BE2C (cell line): ENCODE data around the gene CAMTA1.
A peak's percentile ranks its signal among the peaks of the same experiment; 100 is the strongest.

ENCODE experiments used
- DNase-seq: peaks from one replicate; pipeline ENCODE4 v3.0.0-alpha.2; 2020
- H3K27me3 ChIP-seq: fragments of 250-450 bp; sonication (Bioruptor Pico); 2 replicates; pipeline ENCODE4 v1.5.1; 2020; ENCODE audit warnings: mild to moderate bottlenecking
- H3K36me3 ChIP-seq: fragments of 250-450 bp; sonication (Bioruptor Pico); 2 replicates; pipeline ENCODE4 v1.5.1; 2020; ENCODE audit warnings: mild to moderate bottlenecking
- H3K4me1 ChIP-seq: fragments of 250-450 bp; sonication (Bioruptor Pico); 2 replicates; pipeline ENCODE4 v1.5.1; 2020
- H3K4me3 ChIP-seq: 2 replicates; pipeline ENCODE4 v1.5.1; 2011; ENCODE audit warnings: low read depth, low read length
- H3K9me3 ChIP-seq: fragments of 250-450 bp; sonication (Bioruptor Pico); 2 replicates; pipeline ENCODE4 v1.5.1; 2020
- CTCF ChIP-seq: IDR thresholded peaks from 2 replicates; pipeline ENCODE4 v1.5.1; 2012; ENCODE audit warnings: mild to moderate bottlenecking, low read depth, low read length

CAMTA1 gene

GRCh38 chr1:6998267-6998666, 213.0 kb downstream of the CAMTA1 start:
- DNase-seq: peak; percentile 54
- no peak overlapping the region for H3K4me3 ChIP-seq

GRCh38 chr1:6999826-7000225, 214.6 kb downstream of the CAMTA1 start:
- H3K27me3 ChIP-seq: no peaks in the 10 kb centered on the region
- no peak for DNase-seq
- no peaks in the 10 kb centered on the region for H3K36me3 ChIP-seq
- no peaks in the 10 kb centered on the region for H3K9me3 ChIP-seq
- H3K4me3 ChIP-seq: no peak overlapping the region
- H3K4me1 ChIP-seq: no peaks in the 10 kb centered on the region
- TF ChIP-seq CTCF: no peak

More at GRCh38 chr1:6998267-6998666, 213.0 kb downstream of the CAMTA1 start:
- Histone ChIP-seq H3K9me3 (no peaks in the 10 kb centered on the region), H3K36me3 (no peaks in the 10 kb centered on the region), H3K4me1 (no peaks in the 10 kb centered on the region), H3K27me3 (no peaks in the 10 kb centered on the region)
- peak; percentile 43 for TF ChIP-seq CTCF

- H3K4me1 ChIP-seq: no peaks in the 10 kb centered on the region
- no peaks in the 10 kb centered on the region for H3K36me3 ChIP-seq
- no peak overlapping the region for H3K4me3 ChIP-seq
- DNase-seq: no peak
- no peaks in the 10 kb centered on the region for H3K9me3 ChIP-seq
- TF ChIP-seq CTCF: no peak
- H3K27me3 ChIP-seq: no peaks in the 10 kb centered on the region
Measured at GRCh38 chr1:7000720-7001119, 215.5 kb downstream of the CAMTA1 start.

- no peak for TF ChIP-seq CTCF
- Histone ChIP-seq H3K36me3 (no peaks in the 10 kb centered on the region), H3K27me3 (no peaks in the 10 kb centered on the region), H3K4me1 (no peaks in the 10 kb centered on the region), H3K9me3 (no peaks in the 10 kb centered on the region), H3K4me3 (no peak overlapping the region)
- no peak for DNase-seq
Measured at GRCh38 chr1:7002728-7003127, 217.5 kb downstream of the CAMTA1 start.

GRCh38 chr1:7003676-7004075, 218.4 kb downstream of the CAMTA1 start:
- Histone ChIP-seq H3K4me3 (no peak overlapping the region), H3K36me3 (no peaks in the 10 kb centered on the region), H3K9me3 (no peaks in the 10 kb centered on the region), H3K4me1 (no peaks in the 10 kb centered on the region), H3K27me3 (no peaks in the 10 kb centered on the region)
- TF ChIP-seq CTCF: no peak
- DNase-seq: no peak

- Histone ChIP-seq H3K27me3 (no peaks in the 10 kb centered on the region), H3K36me3 (no peaks in the 10 kb centered on the region), H3K9me3 (no peaks in the 10 kb centered on the region), H3K4me1 (no peaks in the 10 kb centered on the region), H3K4me3 (no peak overlapping the region)
- DNase-seq: no peak
- TF ChIP-seq CTCF: no peak
Measured at GRCh38 chr1:7004181-7004580, 218.9 kb downstream of the CAMTA1 start.
